Measurements from ENCODE around the gene KIF26B.

DNA sequence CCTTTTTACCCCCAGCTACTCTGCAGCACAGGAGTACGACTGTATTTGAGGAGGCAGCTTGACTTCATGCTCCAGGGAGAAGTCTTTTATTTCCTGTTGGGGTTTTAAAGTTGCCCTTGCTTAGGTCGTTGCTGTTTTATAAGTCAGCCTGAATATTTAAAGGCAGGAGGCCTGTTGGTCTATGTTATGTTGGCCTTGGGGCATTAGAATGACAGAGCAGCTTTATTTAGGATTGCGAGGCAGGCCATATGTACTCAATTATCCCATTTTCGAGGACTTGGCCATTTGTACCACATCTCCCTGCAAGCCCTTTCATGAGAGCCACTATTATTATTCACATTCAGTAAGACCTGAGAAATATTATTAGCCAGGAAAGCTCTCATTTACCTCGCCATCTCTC, 47.0 kb downstream of the KIF26B start:
- TF ChIP-seq, protein P1, sequence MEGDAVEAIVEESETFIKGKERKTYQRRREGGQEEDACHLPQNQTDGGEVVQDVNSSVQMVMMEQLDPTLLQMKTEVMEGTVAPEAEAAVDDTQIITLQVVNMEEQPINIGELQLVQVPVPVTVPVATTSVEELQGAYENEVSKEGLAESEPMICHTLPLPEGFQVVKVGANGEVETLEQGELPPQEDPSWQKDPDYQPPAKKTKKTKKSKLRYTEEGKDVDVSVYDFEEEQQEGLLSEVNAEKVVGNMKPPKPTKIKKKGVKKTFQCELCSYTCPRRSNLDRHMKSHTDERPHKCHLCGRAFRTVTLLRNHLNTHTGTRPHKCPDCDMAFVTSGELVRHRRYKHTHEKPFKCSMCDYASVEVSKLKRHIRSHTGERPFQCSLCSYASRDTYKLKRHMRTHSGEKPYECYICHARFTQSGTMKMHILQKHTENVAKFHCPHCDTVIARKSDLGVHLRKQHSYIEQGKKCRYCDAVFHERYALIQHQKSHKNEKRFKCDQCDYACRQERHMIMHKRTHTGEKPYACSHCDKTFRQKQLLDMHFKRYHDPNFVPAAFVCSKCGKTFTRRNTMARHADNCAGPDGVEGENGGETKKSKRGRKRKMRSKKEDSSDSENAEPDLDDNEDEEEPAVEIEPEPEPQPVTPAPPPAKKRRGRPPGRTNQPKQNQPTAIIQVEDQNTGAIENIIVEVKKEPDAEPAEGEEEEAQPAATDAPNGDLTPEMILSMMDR (IDR thresholded peaks at IDR 0.05; ENCODE audit: low read depth, low read length): no peak
- TF ChIP-seq POLR2A (IDR thresholded peaks at IDR 0.05; ENCODE audit: extremely low read depth, insufficient read length): no peak

Data from NB4 (cell line).